HEK293T (cell line): ENCODE data around the gene SNX9.

ENCODE experiments used
- CTCF ChIA-PET: fragments of 350-600 bp; formaldehyde crosslinking; extraction: SDS; loops from one replicate; lab custom pipeline; 2021; ENCODE audit warnings: antibody characterized with exemption, inconsistent platforms; lab: Yijun Ruan, JAX
- POLR2A ChIA-PET: fragments of 350-600 bp; formaldehyde crosslinking; extraction: SDS; loops from one replicate; lab custom pipeline; 2020; ENCODE audit warnings: antibody characterized with exemption, inconsistent platforms; lab: Yijun Ruan, JAX
- DNase-seq: peaks from one replicate; pipeline ENCODE4 v3.0.0; 2012; ENCODE audit warnings: mixed read lengths; ENCODE audit errors: extremely low spot score
- ARNT ChIP-seq: fragments of 450-650 bp; IDR thresholded peaks from 2 replicates; pipeline ENCODE4 v1.6.1; 2017; ENCODE audit warnings: mild to moderate bottlenecking
- BHLHE40 ChIP-seq: fragments of 450-650 bp; IDR thresholded peaks from 2 replicates; pipeline ENCODE4 v1.6.1; 2016; ENCODE audit warnings: mild to moderate bottlenecking, moderate library complexity, borderline replicate concordance
- CTBP1 ChIP-seq: fragments of 450-650 bp; IDR thresholded peaks from 2 replicates; pipeline ENCODE4 v1.6.1; 2016; ENCODE audit warnings: borderline replicate concordance
- ELF4 ChIP-seq: fragments of 450-650 bp; IDR thresholded peaks from 2 replicates; pipeline ENCODE4 v1.6.1; 2017; ENCODE audit warnings: antibody characterized with exemption
- FOXA1 ChIP-seq: fragments of 450-650 bp; IDR thresholded peaks from 2 replicates; pipeline ENCODE4 v1.6.1; 2016; ENCODE audit warnings: mild to moderate bottlenecking
- FOXK2 ChIP-seq: fragments of 450-650 bp; IDR thresholded peaks from 2 replicates; pipeline ENCODE4 v1.6.1; 2016; ENCODE audit warnings: mild to moderate bottlenecking
- FOXM1 ChIP-seq: fragments of 450-650 bp; IDR thresholded peaks from 2 replicates; pipeline ENCODE4 v1.6.1; 2017; ENCODE audit warnings: mild to moderate bottlenecking, borderline replicate concordance
- HDGF ChIP-seq: fragments of 450-650 bp; IDR thresholded peaks from 2 replicates; pipeline ENCODE4 v1.6.1; 2017; ENCODE audit warnings: antibody characterized with exemption, borderline replicate concordance
- L3MBTL2 ChIP-seq: fragments of 450-650 bp; conservative IDR thresholded peaks from 2 replicates; pipeline ENCODE4 v1.6.1; 2016; ENCODE audit warnings: mild to moderate bottlenecking
- LEF1 ChIP-seq: fragments of 450-650 bp; IDR thresholded peaks from 2 replicates; pipeline ENCODE4 v1.6.1; 2017; ENCODE audit warnings: mild to moderate bottlenecking, borderline replicate concordance
- NFRKB ChIP-seq: fragments of 450-650 bp; IDR thresholded peaks from 2 replicates; pipeline ENCODE4 v1.6.1; 2016; ENCODE audit warnings: mild to moderate bottlenecking, moderate library complexity
- SP1 ChIP-seq: fragments of 450-650 bp; IDR thresholded peaks from 2 replicates; pipeline ENCODE4 v1.6.1; 2017
- SUZ12 ChIP-seq: fragments of 450-650 bp; IDR thresholded peaks from 2 replicates; pipeline ENCODE4 v1.6.1; 2016; ENCODE audit warnings: mild to moderate bottlenecking
- TARDBP ChIP-seq: fragments of 450-650 bp; IDR thresholded peaks from 2 replicates; pipeline ENCODE4 v1.6.1; 2016
- ZNF384 ChIP-seq: fragments of 450-650 bp; IDR thresholded peaks from 2 replicates; pipeline ENCODE4 v1.6.1; 2016
- TF ChIP-seq, protein P1 (sequence below): fragments of 450-650 bp; IDR thresholded peaks from 2 replicates; pipeline ENCODE4 v1.6.1; 2016

SNX9 gene

DNA sequence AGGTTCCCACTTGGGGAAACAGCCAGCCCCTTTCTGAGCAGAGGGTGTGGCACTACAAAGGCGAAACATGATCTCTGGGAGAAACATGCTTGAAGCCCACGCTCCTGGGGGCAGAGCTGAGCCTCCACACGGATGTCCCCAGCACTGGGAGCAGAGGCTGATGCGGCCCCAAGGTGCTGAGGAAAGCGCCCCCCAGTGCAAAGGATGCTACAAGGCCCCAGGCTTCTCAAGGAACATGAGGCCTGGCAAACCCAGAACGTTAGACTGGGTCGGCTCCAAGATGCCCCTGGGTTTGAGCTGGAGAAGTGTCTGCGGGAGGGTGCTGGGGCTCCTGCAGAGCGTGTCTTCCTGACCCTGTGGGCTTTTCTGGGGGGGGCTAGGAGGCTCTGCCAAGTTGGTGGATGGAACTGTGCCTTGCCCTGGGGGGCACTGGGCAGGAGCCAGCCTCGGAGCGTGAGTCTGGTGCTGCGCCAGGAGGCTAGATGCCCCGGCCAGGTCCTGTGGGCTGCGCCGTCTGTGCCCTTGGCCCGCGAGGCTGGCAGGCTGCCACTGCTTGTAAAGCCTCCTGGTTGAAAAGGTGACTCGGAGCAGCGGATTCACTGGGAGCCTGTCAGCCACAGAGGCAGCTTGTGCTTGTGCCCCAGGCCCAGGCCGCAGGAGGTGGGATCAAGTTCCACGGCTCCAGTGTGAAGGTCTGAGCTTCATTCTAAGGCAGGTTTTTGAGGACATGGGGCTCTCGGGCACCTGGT, 166.7 kb downstream of the SNX9 start:
- ChIA-PET CTCF (no interaction called here), POLR2A (no interaction called here)
- DNase-seq = no peak
- TF ChIP-seq BHLHE40 (no peak), FOXA1 (no peak), CTBP1 (no peak)

GRCh38 chr6:157990321-157991066, 167.4 kb downstream of the SNX9 start:
- ChIA-PET CTCF (no interaction called here), POLR2A (no interaction called here)
- no peak for DNase-seq
- TF ChIP-seq ZNF384 = no peak
- TF ChIP-seq FOXM1 = no peak
- TF ChIP-seq ELF4 = no peak
- TF ChIP-seq L3MBTL2 = no peak
- no peak for TF ChIP-seq CTBP1
- TF ChIP-seq, protein P1, sequence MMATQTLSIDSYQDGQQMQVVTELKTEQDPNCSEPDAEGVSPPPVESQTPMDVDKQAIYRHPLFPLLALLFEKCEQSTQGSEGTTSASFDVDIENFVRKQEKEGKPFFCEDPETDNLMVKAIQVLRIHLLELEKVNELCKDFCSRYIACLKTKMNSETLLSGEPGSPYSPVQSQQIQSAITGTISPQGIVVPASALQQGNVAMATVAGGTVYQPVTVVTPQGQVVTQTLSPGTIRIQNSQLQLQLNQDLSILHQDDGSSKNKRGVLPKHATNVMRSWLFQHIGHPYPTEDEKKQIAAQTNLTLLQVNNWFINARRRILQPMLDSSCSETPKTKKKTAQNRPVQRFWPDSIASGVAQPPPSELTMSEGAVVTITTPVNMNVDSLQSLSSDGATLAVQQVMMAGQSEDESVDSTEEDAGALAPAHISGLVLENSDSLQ = no peak
- no peak for TF ChIP-seq NFRKB
- no peak for TF ChIP-seq HDGF
- TF ChIP-seq SP1 = no peak
- TF ChIP-seq TARDBP = no peak
- TF ChIP-seq FOXA1 = no peak
- no peak for TF ChIP-seq ARNT
- no peak for TF ChIP-seq BHLHE40
- TF ChIP-seq LEF1 = no peak
- no peak for TF ChIP-seq SUZ12

- CTCF ChIA-PET = interaction anchor here (0.6 kb wide), 1 partner anchor 9 kb away, joined by 3 read pairs; no protein-coding TSS in a partner anchor
- POLR2A ChIA-PET = no interaction called here
- TF ChIP-seq, protein P1 = no peak
- no peak for DNase-seq
These were observed 168.0 kb downstream of the SNX9 start for GRCh38 chr6:157991067-157991432.

GRCh38 chr6:157993076-157993475, 170.0 kb downstream of the SNX9 start:
- no peak for TF ChIP-seq FOXM1
- TF ChIP-seq NFRKB = no peak
- TF ChIP-seq SUZ12 = no peak
- no peak for TF ChIP-seq BHLHE40
- TF ChIP-seq CTBP1 = no peak
- no peak for TF ChIP-seq SP1
- TF ChIP-seq FOXK2 = no peak
- DNase-seq = no peak
- POLR2A ChIA-PET = no interaction called here
- CTCF ChIA-PET = no interaction called here

DNA sequence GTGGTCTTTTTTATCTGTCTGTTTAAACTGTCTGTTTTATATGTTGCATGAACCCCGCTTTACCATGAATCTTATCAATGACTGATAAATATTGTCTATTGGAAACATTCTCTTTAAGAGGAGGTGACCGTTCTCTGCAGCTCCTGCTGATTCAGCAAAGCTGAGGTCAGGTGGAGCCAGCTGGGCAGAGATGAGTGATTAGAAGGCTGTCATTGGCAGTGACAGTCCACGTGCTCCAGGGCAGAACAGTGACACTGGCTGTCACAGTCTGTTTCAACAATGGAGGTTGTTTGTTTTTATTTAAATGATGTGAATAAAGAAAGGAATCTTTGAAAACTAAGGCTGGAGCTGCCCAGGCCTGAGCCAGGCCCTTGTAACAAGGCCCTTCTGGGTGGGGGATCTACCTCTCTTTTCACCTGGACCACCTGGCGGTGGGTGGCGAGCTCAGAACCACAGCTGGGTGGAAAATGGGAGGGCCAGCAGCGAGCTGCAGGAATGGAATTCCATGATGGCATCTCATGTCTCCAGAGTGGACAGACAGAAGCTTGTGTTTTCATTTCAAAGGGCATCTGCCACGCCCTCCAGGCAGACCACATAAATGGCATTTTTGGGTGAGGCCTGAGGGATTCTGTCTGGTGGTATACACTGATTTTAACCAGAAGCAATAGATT, 171.2 kb downstream of the SNX9 start:
- TF ChIP-seq NFRKB (no peak), L3MBTL2 (no peak), FOXA1 (no peak), FOXM1 (no peak), SP1 (no peak), BHLHE40 (no peak), LEF1 (no peak), SUZ12 (no peak), ELF4 (no peak), ZNF384 (no peak), ARNT (no peak), FOXK2 (no peak), HDGF (no peak), CTBP1 (no peak), TARDBP (no peak)
- TF ChIP-seq, protein P1 = no peak
- CTCF ChIA-PET = no interaction called here
- POLR2A ChIA-PET = no interaction called here
- DNase-seq = no peak
